SK-N-SH (cell line): Measurements from ENCODE around the gene VSIG10. TPM values are rescaled to one million over a fixed set of nuclear protein-coding genes. Genes with fewer than 3 reads are reported as not detected.
A peak's percentile ranks its signal among the peaks of the same experiment; 100 is the strongest.

ENCODE experiments used
- CTCF ChIA-PET: fragments of 300-600, 350-600 bp; formaldehyde crosslinking; extraction: SDS; loops from one replicate; lab custom pipeline; 2021; lab: Yijun Ruan, JAX
- POLR2A ChIA-PET: fragments of 350-600 bp; sonication (Branson Sonifier 250); formaldehyde crosslinking; extraction: SDS; loops from one replicate; lab custom pipeline; 2020; ENCODE audit warnings: antibody characterized with exemption, inconsistent platforms; lab: Yijun Ruan, JAX
- DNase-seq: peaks from one replicate; pipeline ENCODE4 v3.0.0; 2012
- H2AFZ ChIP-seq: fragments of 200-600 bp; sonication (generic); 2 replicates; pipeline ENCODE4 v1.8.1; 2016; ENCODE audit warnings: antibody characterized with exemption, mild to moderate bottlenecking, low read depth
- H3F3A ChIP-seq: fragments of 200-600 bp; sonication (generic); replicated peaks from 2 replicates; pipeline ENCODE3; 2016; ENCODE audit warnings: antibody characterized with exemption, mild to moderate bottlenecking; ENCODE audit not compliant: insufficient read depth
- H3K27ac ChIP-seq, 2 experiments: fragments of 200-500 bp in 1 of 2; fragments of 200-600 bp in 1 of 2; sonication (Bioruptor generic) in 1 of 2; sonication (generic), shearing (Covaris generic) in 1 of 2; 2 replicates each; pipeline versions ENCODE4 v1.5.1 to v1.6.1; 2014 to 2016; ENCODE audit warnings: low read depth in 2 of 2, inconsistent platforms in 1 of 2, low read length in 1 of 2, mild to moderate bottlenecking in 1 of 2, mixed read lengths in 1 of 2
- H3K27me3 ChIP-seq: fragments of 200-600 bp; sonication (generic), shearing (Covaris generic); 2 replicates; pipeline ENCODE4 v1.6.1; 2016; ENCODE audit warnings: mixed run types; ENCODE audit not compliant: insufficient read depth
- H3K36me3 ChIP-seq, 2 experiments: fragments of 200-500 bp in 1 of 2; fragments of 200-600 bp in 1 of 2; sonication (Bioruptor generic) in 1 of 2; sonication (generic) in 1 of 2; replicated peaks in 1 of 2; 2 replicates each; pipeline versions ENCODE3 to v1.5.1; 2014 to 2016; ENCODE audit warnings: low read length in 1 of 2, mild to moderate bottlenecking in 1 of 2; ENCODE audit not compliant: insufficient read depth in 2 of 2, control insufficient read depth in 1 of 2
- H3K4me1 ChIP-seq, 2 experiments: fragments of 200-500 bp in 1 of 2; fragments of 200-600 bp in 1 of 2; sonication (Bioruptor generic) in 1 of 2; sonication (generic), shearing (Covaris generic) in 1 of 2; 2 replicates each; pipeline versions ENCODE4 v1.5.1 to v1.6.1; 2014 to 2016; ENCODE audit warnings: low read depth in 1 of 2, low read length in 1 of 2, mixed run types in 1 of 2; ENCODE audit not compliant: insufficient read depth in 2 of 2, control insufficient read depth in 1 of 2
- H3K4me2 ChIP-seq: fragments of 200-600 bp; sonication (generic), shearing (Covaris generic); 2 replicates; pipeline ENCODE4 v1.6.1; 2017; ENCODE audit warnings: mixed run types
- H3K4me3 ChIP-seq, 2 experiments: fragments of 200-500 bp in 1 of 2; fragments of 200-600 bp in 1 of 2; sonication (Bioruptor generic) in 1 of 2; sonication (generic), shearing (Covaris generic) in 1 of 2; 2 replicates each; pipeline versions ENCODE4 v1.5.1 to v1.8.1; 2014 to 2016; ENCODE audit warnings: low read depth in 2 of 2, inconsistent platforms in 1 of 2, low read length in 1 of 2, mild to moderate bottlenecking in 1 of 2, mixed read lengths in 1 of 2, moderate library complexity in 1 of 2
- H3K79me2 ChIP-seq: fragments of 200-600 bp; sonication (generic); 2 replicates; pipeline ENCODE4 v1.8.1; 2017; ENCODE audit warnings: mild to moderate bottlenecking; ENCODE audit not compliant: insufficient read depth
- H3K9ac ChIP-seq: fragments of 200-600 bp; sonication (generic); 2 replicates; pipeline ENCODE4 v1.6.1; 2017; ENCODE audit warnings: mixed run types
- H3K9me2 ChIP-seq: fragments of 200-600 bp; sonication (generic); 2 replicates; pipeline ENCODE4 v1.6.1; 2017; ENCODE audit warnings: mixed run types
- H3K9me3 ChIP-seq: fragments of 200-600 bp; sonication (generic); 2 replicates; pipeline ENCODE4 v1.6.1; 2017; ENCODE audit warnings: mixed run types, mild to moderate bottlenecking, moderate library complexity
- H4K20me1 ChIP-seq: fragments of 200-600 bp; sonication (generic); 2 replicates; pipeline ENCODE4 v1.6.1; 2017; ENCODE audit warnings: mild to moderate bottlenecking, mixed run types; ENCODE audit not compliant: insufficient read depth
- CHD2 ChIP-seq: fragments of 150-350 bp; IDR thresholded peaks from 2 replicates; pipeline ENCODE4 v1.6.1; 2018; ENCODE audit warnings: low read length; ENCODE audit not compliant: partially characterized antibody
- CTCF ChIP-seq: fragments of 200-600 bp; sonication (generic); IDR thresholded peaks from 2 replicates; pipeline ENCODE4 v1.6.1; 2017; ENCODE audit warnings: antibody characterized with exemption, mild to moderate bottlenecking, moderate library complexity
- ELF1 ChIP-seq: IDR thresholded peaks from 2 replicates; pipeline ENCODE4 v1.4.0; 2012
- FOXJ3 ChIP-seq: sonication (generic); formaldehyde crosslinking; IDR thresholded peaks from 2 replicates; pipeline ENCODE4 v1.5.1; 2020; ENCODE audit warnings: mild to moderate bottlenecking, missing genetic modification reagents
- IRF3 ChIP-seq: fragments of 150-350 bp; IDR thresholded peaks from 2 replicates; pipeline ENCODE4 v1.6.1; 2016; ENCODE audit warnings: mild to moderate bottlenecking, low read depth, low read length
- MXI1 ChIP-seq: IDR thresholded peaks from 2 replicates; pipeline ENCODE4 v1.6.1; 2012; ENCODE audit warnings: mild to moderate bottlenecking, low read depth, low read length, improper control_type of control experiment
- NFIC ChIP-seq: IDR thresholded peaks from 2 replicates; pipeline ENCODE4 v1.4.0; 2012; ENCODE audit warnings: borderline replicate concordance
- NRF1 ChIP-seq: IDR thresholded peaks from 2 replicates; pipeline ENCODE4 v1.6.1; 2012; ENCODE audit warnings: low read depth, mild to moderate bottlenecking, low read length
- PBX3 ChIP-seq: IDR thresholded peaks from 2 replicates; pipeline ENCODE4; 2012
- POLR2AphosphoS5 ChIP-seq: IDR thresholded peaks from 2 replicates; pipeline ENCODE4 v1.6.1; 2012; ENCODE audit warnings: low read depth, low read length
- REST ChIP-seq: IDR thresholded peaks from 2 replicates; pipeline ENCODE4 v1.6.1; 2012; ENCODE audit warnings: mild to moderate bottlenecking, low read depth, low read length, moderate library complexity
- SMC3 ChIP-seq: IDR thresholded peaks from 2 replicates; pipeline ENCODE4 v1.6.1; 2012; ENCODE audit warnings: low read depth, low read length, improper control_type of control experiment
- ZBTB33 ChIP-seq: IDR thresholded peaks from 2 replicates; pipeline ENCODE4 v1.4.0; 2012; ENCODE audit warnings: low read depth, borderline replicate concordance
- WGBS: methylation state at CpG from one replicate; pipeline ENCODE4 v1.1.6; 2017; ENCODE audit warnings: low lambda C conversion rate; 5-methylcytosine and 5-hydroxymethylcytosine counted together
- polyA plus RNA-seq, 3 experiments: library from polyadenylated mRNA; depleted of rRNA; stranded (reverse); fragments of >200 nt; gene quantifications; 2 replicates each; pipeline ENCODE4 v1.2.3, GENCODE V29; 2012

Gene VSIG10
- polyA plus RNA-seq, 1 of the 3 experiments (the other 2 are of a cell fraction) = 12.5 TPM

GRCh38 chr12:118020036-118020435 is 83.8 kb downstream of the VSIG10 start:
- H3K36me3 ChIP-seq = peaks cover 12 to 22% of the 10 kb centered on the region in 2 experiments
- no peaks in the 10 kb centered on the region for H3F3A ChIP-seq
- no peaks in the 10 kb centered on the region for H3K9me3 ChIP-seq
- H3K4me2 ChIP-seq = no peak overlapping the region
- no peak for DNase-seq
- CTCF ChIA-PET = interaction anchor here (1.1 kb wide), 1 partner anchor 14 kb away, joined by 3 read pairs; no protein-coding TSS in a partner anchor
- peaks cover 21% of the 10 kb centered on the region for H3K79me2 ChIP-seq
- no peak for TF ChIP-seq SMC3
- TF ChIP-seq, all 33 proteins: peak for 0
- Histone ChIP-seq H2AFZ (no peak overlapping the region), H3K9me2 (no peaks in the 10 kb centered on the region), H3K4me3 (no peak overlapping the region), H3K27ac (no peak overlapping the region), H3K9ac (no peak overlapping the region), H3K4me1 (peaks cover 0 to 10% of the 10 kb centered on the region in 2 experiments; a peak in 3 of 4 replicates), H4K20me1 (no peaks in the 10 kb centered on the region), H3K27me3 (no peaks in the 10 kb centered on the region)
- POLR2A ChIA-PET = no interaction called here
- WGBS = 79% methylated on average over 1 of the region's 1 CpG

DNA sequence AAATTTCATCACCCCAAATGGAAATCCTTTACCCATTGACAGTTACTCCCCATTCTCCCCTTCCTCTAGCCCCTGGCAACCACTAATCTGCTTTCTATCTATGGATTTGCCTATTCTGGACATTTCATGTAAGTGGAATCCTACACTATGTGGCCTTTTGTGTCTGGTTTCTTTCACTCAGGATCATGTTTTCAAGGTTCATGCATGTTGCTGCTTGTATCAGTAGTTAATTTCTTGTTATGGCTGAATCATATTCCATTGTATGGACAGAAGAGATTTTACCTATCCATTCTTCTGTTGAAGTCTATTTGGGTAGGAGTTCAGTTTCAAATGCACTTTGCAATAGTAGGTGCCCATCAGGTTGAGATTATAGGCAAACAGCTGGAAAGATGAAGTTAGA is 85.9 kb downstream of the VSIG10 start:
- 0 out of 2 replicates have a peak overlapping the region, but pooled peaks have one; percentile 87 for H3K9ac ChIP-seq
- peak overlapping the region in 1 of 2 experiments; percentile 87; a peak in 1 of 4 replicates for H3K4me3 ChIP-seq
- DNase-seq = no peak
- H3K4me2 ChIP-seq = peak overlapping the region; percentile 85
- TF ChIP-seq REST = no peak
- no peak for TF ChIP-seq MXI1
- TF ChIP-seq NRF1 = no peak
- no peak for TF ChIP-seq FOXJ3 (CRISPR knock-in tag)
- no peak for TF ChIP-seq NFIC
- no peak for TF ChIP-seq IRF3
- no peak for TF ChIP-seq CHD2
- no peak for TF ChIP-seq ZBTB33
- no peak for TF ChIP-seq CTCF
- TF ChIP-seq POLR2AphosphoS5 = no peak
- TF ChIP-seq PBX3 = no peak
- TF ChIP-seq ELF1 = no peak
- POLR2A ChIA-PET = interaction anchor here (1.4 kb wide), 1 partner anchor 44 kb away, joined by 3 read pairs; no protein-coding TSS in a partner anchor
- H2AFZ ChIP-seq = no peak overlapping the region
- no peaks in the 10 kb centered on the region for H3F3A ChIP-seq
- no peaks in the 10 kb centered on the region for H3K27me3 ChIP-seq
- peaks cover 21% of the 10 kb centered on the region for H3K79me2 ChIP-seq
- H3K9me3 ChIP-seq = no peaks in the 10 kb centered on the region
- no peaks in the 10 kb centered on the region for H4K20me1 ChIP-seq
- peaks cover 0 to 10% of the 10 kb centered on the region in 2 experiments; a peak in 3 of 4 replicates for H3K4me1 ChIP-seq
- H3K9me2 ChIP-seq = no peaks in the 10 kb centered on the region
- no peak overlapping the region for H3K27ac ChIP-seq
- peaks cover 12 to 19% of the 10 kb centered on the region in 2 experiments for H3K36me3 ChIP-seq
- CTCF ChIA-PET = interaction anchor here (1.1 kb wide), 1 partner anchor 143 kb away, joined by 8 read pairs; no protein-coding TSS in a partner anchor
